H1 (cell line): ENCODE measurements around the gene F11R. TPM values are rescaled to one million over a fixed set of nuclear protein-coding genes. Genes with fewer than 3 reads are reported as not detected.

Experiments used
- BACH1 ChIP-seq: IDR thresholded peaks from 2 replicates; pipeline ENCODE4 v1.6.1; 2012; ENCODE audit warnings: low read length, improper control_type of control experiment
- CHD1 ChIP-seq: IDR thresholded peaks from 2 replicates; pipeline ENCODE4 v1.6.1; 2012; ENCODE audit warnings: low read depth, low read length, improper control_type of control experiment
- CHD7 ChIP-seq: fragments of 300-600 bp; sonication (generic); IDR thresholded peaks from 2 replicates; pipeline ENCODE4 v1.7.1; 2012; ENCODE audit warnings: low read length, moderate library complexity, mild to moderate bottlenecking, inconsistent platforms; ENCODE audit not compliant: insufficient replicate concordance
- E2F6 ChIP-seq: IDR thresholded peaks from 2 replicates; pipeline ENCODE4 v1.6.1; 2012; ENCODE audit warnings: inconsistent platforms
- EGR1 ChIP-seq: IDR thresholded peaks from 2 replicates; pipeline ENCODE4 v1.6.1; 2011; ENCODE audit warnings: low read depth, low read length, borderline replicate concordance
- EZH2 ChIP-seq: fragments of 200-600 bp; sonication (generic); IDR thresholded peaks from 2 replicates; pipeline ENCODE4 v1.7.1; 2012; ENCODE audit warnings: low read depth, mild to moderate bottlenecking, moderate library complexity, low read length, inconsistent platforms; ENCODE audit not compliant: severe bottlenecking
- RAD21 ChIP-seq, 2 experiments: IDR thresholded peaks in 1 of 2; conservative IDR thresholded peaks in 1 of 2; 2 replicates each; pipeline ENCODE4 v1.6.1; 2011; ENCODE audit warnings: low read depth in 2 of 2, low read length in 2 of 2, improper control_type of control experiment in 1 of 2, inconsistent platforms in 1 of 2, mild to moderate bottlenecking in 1 of 2, moderate library complexity in 1 of 2
- SIX5 ChIP-seq: IDR thresholded peaks from 2 replicates; pipeline ENCODE4 v1.6.1; 2011; ENCODE audit warnings: mild to moderate bottlenecking, low read depth, low read length
- polyA plus RNA-seq, 7 experiments: library from polyadenylated mRNA; depleted of rRNA in 3 of 7; stranded (reverse) in 5 of 7; unstranded in 2 of 7; fragments of >200 nt in 5 of 7; fragments of 200-250 nt in 2 of 7; gene quantifications; 1 replicate in 5 of 7; 2 replicates in 1 of 7; 4 replicates in 1 of 7; pipeline versions ENCODE4 v1.2.1 to v1.2.3, GENCODE V29; 2011 to 2013; ENCODE audit warnings: missing spikeins in 2 of 7, mixed read lengths in 2 of 7
- total RNA-seq: library from RNA; stranded (reverse); fragmentation: NEBNext Ultra II Directional; extraction: Animal tissue kit (Norgen Biotek cat#: 25700); gene quantifications from 2 replicates; pipeline ENCODE4 v1.2.1, GENCODE V29; 2021

Gene F11R
- total and polyA plus RNA-seq, 2 of the 8 experiments (the other 6 are each of a cell fraction or from before 2014, with no cell fraction given) = 159 to 200 TPM

GRCh38 chr1:161037661-161038522, 16.9 kb upstream of the F11R start (continued):
- TF ChIP-seq CHD7 (no peak), EGR1 (no peak), SIX5 (no peak), EZH2 (no peak), BACH1 (no peak), RAD21 (IDR thresholded peaks at IDR 0.05 in 1 of 2, conservative IDR thresholded peaks at IDR 0.05 in 1 of 2; ENCODE audit: low read depth in 2 of 2, low read length in 2 of 2) (no peak), E2F6 (no peak), CHD1 (no peak)
